Measurements from ENCODE around the gene DNAAF2.
"Not testable (repeated sequence)": the region's sequence is repeated elsewhere in the genome, so short reads cannot be mapped to it uniquely, and the experiment has no call there.

DNAAF2 gene

DNA sequence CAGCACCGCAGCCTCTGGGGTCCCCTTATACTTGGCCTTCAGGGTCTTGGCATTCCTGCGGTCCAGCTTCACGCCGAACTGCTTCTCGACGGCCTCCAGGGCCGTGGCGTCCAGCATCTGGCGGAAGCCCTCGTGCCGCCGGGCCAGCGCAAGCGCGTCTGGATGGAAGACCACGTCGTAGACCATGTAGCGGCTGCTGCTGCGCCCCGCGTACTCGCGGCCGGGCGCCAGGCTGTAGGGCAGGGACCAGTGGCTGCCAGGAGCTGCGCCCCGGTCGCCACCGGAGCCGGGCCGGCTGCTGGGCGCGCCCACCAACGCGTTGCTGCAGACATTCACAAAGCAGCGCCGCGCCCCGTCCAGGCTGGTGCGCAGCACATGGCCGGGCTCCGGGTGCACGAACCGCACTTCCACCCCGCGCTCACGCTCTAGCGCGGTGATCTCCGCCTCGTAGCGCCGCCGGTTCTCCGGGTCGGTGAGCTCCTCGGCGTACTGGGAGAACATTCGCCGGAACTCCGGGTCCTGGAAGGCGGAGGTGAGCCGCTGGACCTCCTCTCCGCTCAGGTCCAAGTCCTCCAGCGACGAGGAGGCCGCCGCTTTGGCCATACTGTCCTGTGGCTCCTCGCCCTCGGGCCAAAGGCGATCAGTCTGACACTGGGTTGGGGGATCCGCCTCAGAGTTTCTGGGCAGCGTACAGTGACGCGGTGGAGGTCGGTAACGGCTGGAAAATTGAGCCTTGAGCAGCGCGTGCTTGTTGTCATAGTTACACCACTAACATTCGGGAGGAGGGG is at the start of gene DNAAF2:
DNAAF2 (minus strand) TSS at position 698 of the 788 bp plus-strand sequence; CDS start at position 603, 95 bp downstream.
- no peak for DNase-seq (ENCODE audit: low read depth)

GRCh38 chr14:49679271-49679670 is 44.2 kb upstream of the DNAAF2 start:
- DNase-seq (ENCODE audit: low read depth), result no peak

GRCh38 chr14:49677643-49678042 is 42.6 kb upstream of the DNAAF2 start:
- no peak for DNase-seq (ENCODE audit: low read depth)

- no peak for DNase-seq (ENCODE audit: low read depth)
These were observed 38.5 kb upstream of the DNAAF2 start for GRCh38 chr14:49673586-49673985.

- DNase-seq (ENCODE audit: low read depth), result no peak
These were observed 35.4 kb upstream of the DNAAF2 start for GRCh38 chr14:49670475-49670874.

DNA sequence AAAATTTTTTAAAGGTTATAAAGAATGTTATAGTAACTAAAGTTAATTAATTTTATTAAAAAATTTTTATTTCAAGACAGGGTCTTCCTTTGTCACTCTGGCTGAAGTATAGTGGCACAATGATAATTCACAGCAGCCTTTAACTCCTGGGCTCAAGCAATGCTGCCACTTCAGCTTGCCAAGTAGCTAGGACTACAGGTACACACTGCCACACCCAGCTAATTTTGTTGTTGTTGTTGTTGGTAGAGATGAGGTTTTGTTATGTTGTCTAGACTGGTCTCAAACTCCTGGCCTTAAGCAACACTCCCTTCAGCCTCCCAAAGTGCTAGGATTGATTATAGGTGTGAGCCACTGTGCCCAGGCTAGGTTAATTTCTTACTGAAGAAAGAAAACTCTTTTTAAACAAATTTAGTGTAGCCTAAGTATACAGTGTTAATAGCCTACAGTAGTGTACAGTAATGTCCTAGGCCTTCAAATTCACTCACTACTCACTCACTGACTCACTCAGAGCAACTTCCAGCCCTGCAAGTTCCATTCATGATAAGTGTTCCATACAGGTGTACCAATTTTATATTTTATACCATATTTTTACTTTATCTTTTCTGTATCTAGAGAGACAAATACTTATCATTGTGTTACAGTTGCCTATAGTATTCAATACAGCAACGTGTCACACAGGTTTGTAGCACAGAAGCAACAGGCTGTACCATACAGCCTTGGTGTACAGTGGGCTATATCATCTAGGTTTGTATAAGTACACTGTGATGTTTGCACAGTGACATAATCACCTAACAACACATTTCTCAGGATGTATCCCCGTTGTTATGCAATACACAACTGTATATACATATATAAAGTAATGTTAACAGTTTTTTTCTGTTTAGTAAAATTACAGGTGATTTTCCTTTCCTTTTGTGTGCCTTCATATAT is 24.7 kb upstream of the DNAAF2 start:
- DNase-seq (ENCODE audit: low read depth), result no peak

DNA sequence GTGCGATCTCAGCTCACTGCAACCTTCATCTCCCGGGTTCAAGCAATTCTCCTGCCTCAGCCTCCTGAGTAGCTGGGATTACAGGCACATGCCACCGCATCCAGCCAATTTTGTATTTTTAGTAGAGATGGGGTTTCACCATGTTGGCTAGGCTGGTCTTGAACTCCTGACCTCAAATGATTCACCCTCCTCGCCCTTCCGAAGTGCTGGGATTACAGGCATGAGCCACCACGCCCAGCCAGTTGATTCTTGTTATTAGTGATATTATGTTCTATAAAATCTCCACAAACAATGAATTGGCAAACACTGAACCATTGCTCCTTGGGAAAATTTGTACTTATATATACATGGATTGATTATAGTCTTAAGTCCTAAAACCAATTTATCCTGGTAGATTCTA is 22.5 kb upstream of the DNAAF2 start:
- not testable (repeated sequence) for DNase-seq (ENCODE audit: low read depth)

- no peak for DNase-seq (ENCODE audit: low read depth)
These were observed 19.5 kb upstream of the DNAAF2 start for GRCh38 chr14:49654511-49654910.

DNA sequence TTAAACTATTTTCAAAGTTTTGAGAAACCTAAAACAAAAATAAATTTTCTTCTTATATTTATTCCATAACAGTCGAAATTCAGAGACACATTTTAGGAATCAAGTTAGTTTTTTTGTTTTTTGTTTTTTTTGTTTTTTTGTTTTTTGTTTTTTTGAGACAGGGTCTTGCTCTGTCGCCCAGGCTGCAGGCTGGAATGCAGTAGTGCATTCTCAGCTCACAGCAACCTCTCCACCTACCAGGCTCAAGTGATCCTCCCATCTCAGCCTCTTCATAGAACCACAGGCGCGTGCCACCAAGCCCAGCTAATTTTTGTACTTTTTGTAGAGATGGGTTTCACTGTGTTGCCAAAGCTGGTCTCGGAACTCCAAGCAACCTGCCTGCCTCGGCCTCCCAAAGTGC is 18.5 kb upstream of the DNAAF2 start:
- no peak for DNase-seq (ENCODE audit: low read depth)

DNA sequence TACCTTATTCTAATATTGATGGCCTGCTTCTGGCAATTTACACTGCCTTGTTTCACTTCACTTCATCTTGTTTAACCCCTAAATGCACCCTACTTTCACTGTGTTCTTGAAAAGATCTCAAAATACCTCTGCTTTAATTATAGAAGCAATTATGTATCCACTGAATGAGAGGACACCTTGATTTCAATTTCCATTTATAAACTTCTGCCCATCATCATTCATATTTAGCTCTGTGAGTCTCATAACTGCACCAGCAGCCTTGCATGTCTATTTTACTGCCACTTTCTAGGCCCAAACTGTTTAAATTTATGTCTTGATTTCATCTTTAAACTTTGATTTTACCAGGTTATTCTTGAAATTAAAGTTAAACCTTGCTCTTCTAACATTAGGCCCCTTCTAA is 7.1 kb upstream of the DNAAF2 start:
- no peak for DNase-seq (ENCODE audit: low read depth)

GRCh38 chr14:49641697-49642129 is 6.7 kb upstream of the DNAAF2 start:
- DNase-seq (ENCODE audit: low read depth), result no peak

- no peak for DNase-seq (ENCODE audit: low read depth)
These were observed 5.7 kb upstream of the DNAAF2 start for GRCh38 chr14:49640540-49641417.

DNA sequence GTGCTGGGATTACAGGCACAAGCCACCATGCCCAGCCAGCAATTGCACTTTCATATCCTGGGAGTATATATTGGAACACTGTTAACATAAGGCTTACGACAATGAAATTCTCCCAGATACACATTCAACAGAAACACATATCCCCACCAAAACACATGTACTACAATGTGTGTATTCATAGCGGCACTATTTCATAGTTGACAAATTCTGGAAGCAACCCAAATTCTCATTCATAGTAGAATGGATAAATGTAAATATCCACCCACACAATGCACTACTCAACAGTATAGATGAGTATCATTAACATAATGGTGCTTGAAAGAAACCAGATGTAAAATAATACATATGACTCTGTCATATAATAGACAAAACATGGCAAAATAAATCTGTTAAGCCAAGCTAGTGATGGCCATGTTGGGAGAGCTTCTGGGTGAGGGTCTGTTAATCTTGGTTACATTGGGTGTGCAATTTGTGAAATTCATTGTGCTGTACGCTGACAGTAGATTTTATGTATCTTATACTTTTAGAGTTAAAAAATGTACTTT is 2.6 kb upstream of the DNAAF2 start:
- no peak for DNase-seq (ENCODE audit: low read depth)

DNA sequence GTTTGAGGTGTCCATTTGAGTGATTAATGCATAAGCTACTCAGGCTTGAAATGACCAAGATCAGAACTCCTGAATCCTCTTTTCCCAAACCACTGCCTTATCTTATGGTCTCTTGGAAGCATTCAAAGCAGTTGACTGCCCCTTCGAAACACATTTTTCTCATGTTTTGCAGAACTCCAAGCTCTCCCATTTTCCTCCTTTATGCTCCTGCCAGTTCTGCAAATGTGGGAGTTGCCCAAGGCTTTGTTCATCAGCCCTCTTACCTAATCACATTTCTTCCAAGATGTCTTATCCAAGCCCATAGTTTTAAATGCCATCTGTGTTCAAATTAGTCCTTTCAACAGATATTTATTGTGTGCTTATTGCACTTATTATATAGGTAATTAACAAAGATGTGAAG is 1.8 kb upstream of the DNAAF2 start:
- no peak for DNase-seq (ENCODE audit: low read depth)

- peak; percentile 75 for DNase-seq (ENCODE audit: low read depth)
These were observed 1.2 kb downstream of the DNAAF2 start for GRCh38 chr14:49633640-49634546.

- no peak for DNase-seq (ENCODE audit: low read depth)
These were observed 10.9 kb downstream of the DNAAF2 start for GRCh38 chr14:49623941-49624839.

- no peak for DNase-seq (ENCODE audit: low read depth)
These were observed 11.7 kb downstream of the DNAAF2 start for GRCh38 chr14:49623387-49623786.

DNA sequence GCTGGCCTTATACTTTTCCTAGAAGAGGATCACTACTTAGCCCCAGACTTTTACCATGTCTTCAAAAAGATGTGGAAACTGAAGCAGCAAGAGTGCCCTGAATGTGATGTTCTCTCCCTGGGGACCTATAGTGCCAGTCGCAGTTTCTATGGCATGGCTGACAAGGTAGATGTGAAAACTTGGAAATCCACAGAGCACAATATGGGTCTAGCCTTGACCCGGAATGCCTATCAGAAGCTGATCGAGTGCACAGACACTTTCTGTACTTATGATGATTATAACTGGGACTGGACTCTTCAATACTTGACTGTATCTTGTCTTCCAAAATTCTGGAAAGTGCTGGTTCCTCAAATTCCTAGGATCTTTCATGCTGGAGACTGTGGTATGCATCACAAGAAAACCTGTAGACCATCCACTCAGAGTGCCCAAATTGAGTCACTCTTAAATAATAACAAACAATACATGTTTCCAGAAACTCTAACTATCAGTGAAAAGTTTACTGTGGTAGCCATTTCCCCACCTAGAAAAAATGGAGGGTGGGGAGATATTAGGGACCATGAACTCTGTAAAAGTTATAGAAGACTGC is 12.9 kb downstream of the DNAAF2 start:
- DNase-seq (ENCODE audit: low read depth), result no peak

Measured in CMK (cell line).